ENCODE measurements around the gene CYP4F12. TPM values are rescaled to one million over a fixed set of nuclear protein-coding genes. Genes with fewer than 3 reads are reported as not detected.

Gene CYP4F12, protein sequence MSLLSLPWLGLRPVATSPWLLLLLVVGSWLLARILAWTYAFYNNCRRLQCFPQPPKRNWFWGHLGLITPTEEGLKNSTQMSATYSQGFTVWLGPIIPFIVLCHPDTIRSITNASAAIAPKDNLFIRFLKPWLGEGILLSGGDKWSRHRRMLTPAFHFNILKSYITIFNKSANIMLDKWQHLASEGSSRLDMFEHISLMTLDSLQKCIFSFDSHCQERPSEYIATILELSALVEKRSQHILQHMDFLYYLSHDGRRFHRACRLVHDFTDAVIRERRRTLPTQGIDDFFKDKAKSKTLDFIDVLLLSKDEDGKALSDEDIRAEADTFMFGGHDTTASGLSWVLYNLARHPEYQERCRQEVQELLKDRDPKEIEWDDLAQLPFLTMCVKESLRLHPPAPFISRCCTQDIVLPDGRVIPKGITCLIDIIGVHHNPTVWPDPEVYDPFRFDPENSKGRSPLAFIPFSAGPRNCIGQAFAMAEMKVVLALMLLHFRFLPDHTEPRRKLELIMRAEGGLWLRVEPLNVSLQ
- total RNA-seq (ENCODE audit: insufficient read depth, low replicate concordance), result 9.6 TPM

GRCh38 chr19:15672580-15673175, at the start of gene CYP4F12:
Gene CYP4F12 (plus strand): TSS chr19:15673087. CDS start chr19:15673530, 443 bp downstream.
- peak; percentile 99 for DNase-seq (ENCODE audit: low spot score)

- DNase-seq (ENCODE audit: low spot score), result peak; percentile 14
Measured at GRCh38 chr19:15623711-15624318, 49.1 kb upstream of the CYP4F12 start.

GRCh38 chr19:15628236-15629002, 44.5 kb upstream of the CYP4F12 start:
- DNase-seq (ENCODE audit: low spot score), result no peak

DNA sequence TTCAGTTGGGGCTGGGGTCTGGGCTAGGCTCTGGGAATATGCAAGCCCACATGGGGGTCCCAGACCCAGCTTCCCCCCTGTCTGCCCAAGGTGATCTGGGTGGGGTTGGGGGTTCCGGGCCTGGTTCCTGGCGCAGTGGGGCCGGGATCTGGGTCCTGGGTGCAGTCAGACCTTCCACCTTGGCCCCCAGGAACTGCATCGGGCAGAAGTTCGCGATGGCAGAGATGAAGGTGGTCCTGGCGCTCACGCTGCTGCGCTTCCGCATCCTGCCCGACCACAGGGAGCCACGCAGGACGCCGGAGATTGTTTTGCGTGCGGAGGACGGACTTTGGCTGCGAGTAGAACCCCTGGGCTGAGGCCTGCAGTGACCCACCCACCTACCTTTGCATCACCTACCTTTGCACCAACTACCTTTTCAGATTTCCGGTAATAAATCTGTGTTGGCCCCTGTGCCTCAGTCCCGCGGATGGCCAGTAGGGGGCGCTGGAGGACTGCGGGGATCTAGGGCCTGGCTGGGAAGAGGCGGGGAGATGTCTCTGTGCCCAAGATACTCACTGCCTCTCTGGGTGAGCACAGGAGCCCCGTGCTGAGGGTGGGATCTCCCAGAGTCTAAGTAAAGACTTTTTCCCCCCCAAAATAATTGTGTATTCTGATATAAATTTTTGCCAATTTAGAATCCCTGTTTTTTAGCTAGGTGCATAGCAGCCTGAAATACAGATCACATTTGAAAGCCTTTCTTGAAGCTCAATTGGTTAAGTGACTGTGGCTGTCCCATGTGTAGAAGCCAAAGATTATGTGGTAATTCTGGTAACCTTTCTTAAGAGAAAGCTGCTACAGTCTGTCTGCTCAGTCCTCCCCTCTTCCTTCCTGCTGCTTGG, 43.6 kb upstream of the CYP4F12 start:
- DNase-seq (ENCODE audit: low spot score), result peak; percentile 57

DNA sequence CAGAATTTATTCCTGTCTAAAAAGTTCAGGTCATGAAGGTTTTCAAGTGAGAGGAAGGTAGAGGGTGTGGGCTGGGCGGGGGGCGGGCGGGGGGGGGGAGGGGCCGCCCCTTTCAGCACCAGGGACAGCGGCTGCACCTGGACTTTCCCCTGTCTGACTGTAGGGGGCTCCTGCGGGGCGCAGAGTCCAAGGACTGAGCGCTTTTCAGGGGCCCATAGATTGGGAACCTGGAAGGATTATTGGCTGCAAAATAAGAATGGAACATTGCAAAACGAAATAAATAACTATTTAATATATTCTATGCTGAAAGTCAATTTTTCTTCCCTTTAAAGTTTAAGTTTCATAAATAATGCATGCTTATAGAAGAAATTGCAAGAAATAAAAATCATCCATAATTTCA, 41.1 kb upstream of the CYP4F12 start:
- DNase-seq (ENCODE audit: low spot score), result no peak

GRCh38 chr19:15633082-15633835, 39.6 kb upstream of the CYP4F12 start:
- DNase-seq (ENCODE audit: low spot score), result no peak

- DNase-seq (ENCODE audit: low spot score), result no peak
Measured at GRCh38 chr19:15634105-15634504, 38.8 kb upstream of the CYP4F12 start.

DNA sequence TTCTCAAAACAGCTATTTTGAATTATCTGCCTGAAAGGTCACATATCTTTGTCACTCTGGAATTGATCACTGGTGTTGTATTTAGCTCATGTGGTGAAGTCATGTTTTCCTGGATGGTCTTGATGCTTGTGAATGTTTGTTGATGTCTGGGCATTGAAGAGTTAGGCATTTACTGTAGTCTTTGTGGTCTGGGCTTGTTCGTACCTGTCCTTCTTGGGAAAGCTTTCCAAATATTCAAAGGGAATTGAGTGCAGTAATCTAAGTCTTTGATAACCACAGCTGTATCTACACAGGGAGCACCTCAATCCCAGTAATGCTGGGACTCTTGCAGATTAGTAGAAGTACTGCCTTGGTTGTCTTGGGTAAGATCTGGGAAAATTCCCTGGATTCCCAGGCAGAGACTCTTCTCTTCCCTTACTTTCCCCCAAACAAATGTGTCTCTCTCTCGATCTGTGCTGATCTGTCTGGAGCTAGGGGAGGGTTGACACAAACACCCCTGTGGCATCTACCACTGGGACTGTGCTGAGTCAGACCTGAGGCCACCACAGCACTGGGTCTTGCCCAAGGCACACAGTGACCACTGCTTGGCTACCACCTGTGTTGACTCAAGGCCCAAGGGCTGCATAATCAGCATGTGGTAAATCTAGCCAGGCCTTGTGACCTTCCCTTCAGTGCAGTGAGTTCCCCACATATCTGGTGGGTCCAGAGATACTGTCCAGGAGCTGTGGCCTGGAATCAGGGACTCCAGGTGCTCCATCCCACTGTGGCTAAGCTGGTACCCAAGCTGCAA, 37.7 kb upstream of the CYP4F12 start:
- no peak for DNase-seq (ENCODE audit: low spot score)

DNA sequence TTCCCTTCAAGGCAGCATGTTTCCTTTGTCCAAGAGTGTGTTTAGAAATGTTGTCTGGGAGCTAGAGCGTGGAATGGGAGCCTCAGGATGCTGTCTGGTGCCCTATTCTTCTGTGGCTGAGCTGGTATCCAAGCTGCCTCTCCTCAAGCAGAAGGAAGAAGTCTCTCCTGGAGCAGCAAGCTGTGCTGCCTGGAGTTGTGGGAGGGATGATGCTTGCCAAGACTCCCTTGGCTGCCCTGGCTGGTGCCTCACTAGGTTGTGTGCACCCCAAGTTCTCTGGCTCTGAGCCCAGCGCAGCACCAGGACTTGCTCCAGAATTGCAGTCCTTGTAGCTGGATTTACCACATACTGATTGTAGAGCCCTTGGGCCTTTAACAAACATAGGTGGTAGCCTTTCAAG, 36.9 kb upstream of the CYP4F12 start:
- no peak for DNase-seq (ENCODE audit: low spot score)

DNA sequence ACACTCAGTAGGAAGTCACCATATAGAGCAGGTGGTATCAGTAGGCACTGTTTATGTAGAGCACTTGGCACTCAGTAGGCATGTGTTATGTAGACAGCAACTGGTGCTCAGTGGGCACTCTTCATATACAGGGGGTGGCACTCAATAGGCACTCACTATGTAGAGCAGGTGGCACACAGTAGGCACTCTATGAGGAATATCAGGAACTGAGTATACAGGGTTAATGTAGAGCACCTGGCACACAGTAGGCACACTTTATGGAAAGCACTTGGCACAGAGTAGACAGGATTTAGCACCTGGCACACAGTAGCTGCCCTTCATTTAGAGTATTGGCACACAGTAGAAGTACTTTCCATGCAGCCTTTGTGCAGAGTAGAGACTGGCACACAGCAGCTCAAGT, 33.3 kb upstream of the CYP4F12 start:
- DNase-seq (ENCODE audit: low spot score), result no peak

GRCh38 chr19:15640294-15640903, 32.5 kb upstream of the CYP4F12 start, which contains the start of gene CYP4F3:
Gene CYP4F3 (plus strand): TSS chr19:15640897. CDS start chr19:15641416, 519 bp downstream.
- DNase-seq (ENCODE audit: low spot score), result peak; percentile 57

DNA sequence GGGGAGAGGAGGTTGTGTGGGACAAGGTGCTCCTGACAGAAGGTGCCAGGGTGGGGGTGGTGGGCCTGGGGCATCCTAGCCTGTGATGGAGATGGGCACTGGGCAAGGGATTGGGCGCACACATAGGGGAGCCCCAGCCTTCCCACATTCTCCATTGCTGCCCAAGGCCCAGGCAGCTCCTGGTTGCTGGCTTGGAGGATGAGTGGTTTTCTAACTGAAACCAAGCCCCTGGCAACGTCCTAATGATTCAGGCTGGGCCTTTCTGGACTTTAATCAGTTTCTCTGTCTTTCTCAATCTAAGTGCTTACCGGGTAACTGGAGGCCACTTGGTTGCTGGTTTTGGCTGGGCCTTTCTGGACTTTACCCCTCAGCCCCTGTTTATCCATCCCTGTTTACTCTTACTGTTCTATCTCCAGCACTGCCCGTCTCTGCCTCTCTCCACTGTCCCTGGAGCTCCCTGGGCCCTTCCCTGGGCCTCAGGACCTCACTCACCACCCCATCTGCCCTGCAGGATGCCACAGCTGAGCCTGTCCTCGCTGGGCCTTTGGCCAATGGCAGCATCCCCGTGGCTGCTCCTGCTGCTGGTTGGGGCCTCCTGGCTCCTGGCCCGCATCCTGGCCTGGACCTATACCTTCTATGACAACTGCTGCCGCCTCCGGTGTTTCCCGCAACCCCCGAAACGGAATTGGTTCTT, 31.8 kb upstream of the CYP4F12 start:
- DNase-seq (ENCODE audit: low spot score), result no peak

GRCh38 chr19:15641901-15642491, 30.9 kb upstream of the CYP4F12 start:
- no peak for DNase-seq (ENCODE audit: low spot score)

DNA sequence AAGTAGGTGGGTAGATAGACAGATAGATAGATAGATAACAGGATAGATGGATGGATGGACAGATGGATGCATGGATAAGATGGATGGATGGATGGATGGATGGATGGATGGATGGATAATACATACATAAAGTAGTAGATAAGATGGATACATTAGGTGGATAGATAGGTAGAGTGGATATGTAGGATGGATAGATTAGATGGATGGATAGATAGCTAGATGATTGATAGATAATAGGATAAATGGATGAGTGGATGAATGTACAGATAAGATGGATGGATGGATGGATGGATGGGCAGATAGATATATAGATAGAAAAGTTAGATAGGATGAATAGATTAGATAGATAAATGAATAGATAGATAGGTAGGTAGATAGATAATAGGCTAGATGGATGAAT, 30.1 kb upstream of the CYP4F12 start:
- no peak for DNase-seq (ENCODE audit: low spot score)

- no peak for DNase-seq (ENCODE audit: low spot score)
Measured at GRCh38 chr19:15643387-15643786, 29.5 kb upstream of the CYP4F12 start.

GRCh38 chr19:15644066-15644741, 28.7 kb upstream of the CYP4F12 start:
- no peak for DNase-seq (ENCODE audit: low spot score)

DNA sequence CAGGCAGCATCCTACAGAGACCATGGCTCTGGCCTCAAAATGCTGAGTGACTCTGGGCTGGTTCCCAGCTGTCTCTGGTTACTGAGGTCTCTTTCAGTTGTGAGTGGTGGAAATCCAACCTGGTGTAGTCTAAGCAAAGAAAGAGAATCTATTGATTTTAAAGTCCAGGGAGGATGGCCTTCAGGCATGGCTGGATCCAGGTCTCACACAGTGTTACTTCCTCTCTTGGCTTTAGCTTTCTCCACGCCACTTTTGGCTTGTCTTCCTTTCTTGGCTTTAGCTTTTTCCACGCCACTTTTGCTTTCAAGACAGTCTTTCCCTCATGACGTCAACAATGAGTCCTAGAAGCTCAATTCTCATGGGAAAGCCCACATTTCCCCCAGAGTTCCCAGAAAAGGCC, 28.1 kb upstream of the CYP4F12 start:
- no peak for DNase-seq (ENCODE audit: low spot score)

Data from umbilical cord (tissue), 2 donors.